Measurements from ENCODE around the gene NOS3. TPM values are rescaled to one million over a fixed set of nuclear protein-coding genes. Genes with fewer than 3 reads are reported as not detected.
"Not testable (repeated sequence)": the region's sequence is repeated elsewhere in the genome, so short reads cannot be mapped to it uniquely, and the experiment has no call there.

NOS3 gene
- polyA plus RNA-seq, 3 donors: 0.26 to 0.72 (median 0.39) TPM

- Histone ChIP-seq H3K9ac (ENCODE audit: insufficient read depth, low read length, poor library complexity, severe bottlenecking) (peak overlapping the region; percentile 45), H3K4me2 (replicated peaks; ENCODE audit: extremely low read depth, low read length, poor library complexity, severe bottlenecking) (peak overlapping the region; percentile 74), H2AFZ (ENCODE audit: insufficient read depth, low read depth, low read length, poor library complexity, severe bottlenecking) (peak overlapping the region; percentile 89), H3K4me3 (replicated peaks in 1 of 3; ENCODE audit: low read depth in 2 of 3, low read length in 3 of 3) (peak overlapping the region; percentile 53 to 98 (median 96)), H3K27ac (ENCODE audit: low read depth in 1 of 2, low read length in 2 of 2) (peak overlapping the region; percentile 71 to 81), H3K4me1 (ENCODE audit: control insufficient read depth in 1 of 2, insufficient read depth in 2 of 2, low read length in 2 of 2) (peaks cover 14 to 18% of the 10 kb centered on the region in 2 donors)
- H4K20me1 ChIP-seq (ENCODE audit: insufficient read depth, low read length); H3K9me3 ChIP-seq (replicated peaks in 1 of 2; ENCODE audit: control insufficient read depth in 1 of 2, insufficient read depth in 1 of 2, low read length in 2 of 2); H3K27me3 ChIP-seq (ENCODE audit: control insufficient read depth in 2 of 2, insufficient read depth in 2 of 2, low read length in 2 of 2); H3K36me3 ChIP-seq (replicated peaks in 1 of 2; ENCODE audit: control insufficient read depth in 1 of 2, insufficient read depth in 2 of 2, low read length in 2 of 2); DNase-seq; H3K9me3 Mint-ChIP-seq; H3K79me2 ChIP-seq (ENCODE audit: insufficient read depth, low read length): not testable (repeated sequence)
- peak overlapping the region; percentile 91 to 97 (median 95) for H3K27ac Mint-ChIP-seq
- peaks cover 22% of the 10 kb centered on the region for H3K4me1 Mint-ChIP-seq
- peaks cover 6 to 11% of the 10 kb centered on the region in 2 donors for H3K36me3 Mint-ChIP-seq
- peak overlapping the region; percentile 91 to 94 for H3K4me3 Mint-ChIP-seq
- 40% methylated on average over 4 of the region's 16 CpGs for WGBS (ENCODE audit: insufficient coverage)
- intact Hi-C loops (cut with micrococcal nuclease): loop anchor here in 1 of 2 donors (2.0 to 5.0 kb wide), 2 partner anchors 61 to 85 kb away; no protein-coding TSS in a partner anchor
- peaks cover 6 to 28% (median 8%) of the 10 kb centered on the region in 3 donors for H3K27me3 Mint-ChIP-seq (ENCODE audit: low read depth in 3 of 3)
Observed at GRCh38 chr7:151027728-151028130, 36.9 kb downstream of the NOS3 start.

GRCh38 chr7:151028131-151028947 lies 37.5 kb downstream of the NOS3 start, which contains the start of gene ABCB8:
ABCB8 (plus strand) TSS chr7:151028450; CDS start chr7:151028516, 66 bp downstream.
- H3K9ac ChIP-seq (ENCODE audit: insufficient read depth, low read length, poor library complexity, severe bottlenecking): peak within 1 kb of the TSS; percentile 71
- peaks cover 14 to 18% of the 10 kb centered on the region in 2 donors for H3K4me1 ChIP-seq (ENCODE audit: control insufficient read depth in 1 of 2, insufficient read depth in 2 of 2, low read length in 2 of 2)
- Mint-ChIP-seq H3K4me1 (peaks cover 25% of the 10 kb centered on the region), H3K27ac (peak within 1 kb of the TSS; percentile 91 to 97 (median 95)), H3K4me3 (peak within 1 kb of the TSS; percentile 91 to 94), H3K36me3 (peaks cover 6 to 15% of the 10 kb centered on the region in 2 donors), H3K27me3 (ENCODE audit: low read depth in 3 of 3) (peaks cover 3 to 22% (median 6%) of the 10 kb centered on the region in 3 donors), H3K9me3 (peaks cover 0 to 2% (median 0%) of the 10 kb centered on the region in 7 donors)
- H3K9me3 ChIP-seq (replicated peaks in 1 of 2; ENCODE audit: control insufficient read depth in 1 of 2, insufficient read depth in 1 of 2, low read length in 2 of 2): no peaks in the 10 kb centered on the region
- under 1% methylated on average over 46 of the region's 53 CpGs for WGBS (ENCODE audit: insufficient coverage)
- peaks cover 0 to 4% of the 10 kb centered on the region in 2 donors for H3K27me3 ChIP-seq (ENCODE audit: control insufficient read depth in 2 of 2, insufficient read depth in 2 of 2, low read length in 2 of 2)
- peaks cover 4% of the 10 kb centered on the region for H3K79me2 ChIP-seq (ENCODE audit: insufficient read depth, low read length)
- peak within 1 kb of the TSS; percentile 89 for H2AFZ ChIP-seq (ENCODE audit: insufficient read depth, low read depth, low read length, poor library complexity, severe bottlenecking)
- no peaks in the 10 kb centered on the region for H4K20me1 ChIP-seq (ENCODE audit: insufficient read depth, low read length)
- peak within 1 kb of the TSS; percentile 71 to 81 for H3K27ac ChIP-seq (ENCODE audit: low read depth in 1 of 2, low read length in 2 of 2)
- intact Hi-C loops (cut with micrococcal nuclease): loop anchor here in 1 of 2 donors (2.0 to 5.0 kb wide), 2 partner anchors 60 to 84 kb away; no protein-coding TSS in a partner anchor
- TF ChIP-seq CTCF (IDR thresholded peaks at IDR 0.05): peak; percentile 64
- peak within 1 kb of the TSS; percentile 74 for H3K4me2 ChIP-seq (replicated peaks; ENCODE audit: extremely low read depth, low read length, poor library complexity, severe bottlenecking)
- DNase-seq: peak; percentile 97 to 98 (median 98)
- H3K36me3 ChIP-seq (replicated peaks in 1 of 2; ENCODE audit: control insufficient read depth in 1 of 2, insufficient read depth in 2 of 2, low read length in 2 of 2): no peaks in the 10 kb centered on the region
- H3K4me3 ChIP-seq (replicated peaks in 1 of 3; ENCODE audit: low read depth in 2 of 3, low read length in 3 of 3): peak within 1 kb of the TSS; percentile 53 to 98 (median 96)

Measured in CD14-positive monocyte (primary cell).